Measurements from ENCODE around the gene SCGB1D1. TPM values are rescaled to one million over a fixed set of nuclear protein-coding genes. Genes with fewer than 3 reads are reported as not detected.

The SCGB1D1 gene
- polyA plus RNA-seq, 1 of the 3 experiments (the other 2 are of a cell fraction) = not detected

DNA sequence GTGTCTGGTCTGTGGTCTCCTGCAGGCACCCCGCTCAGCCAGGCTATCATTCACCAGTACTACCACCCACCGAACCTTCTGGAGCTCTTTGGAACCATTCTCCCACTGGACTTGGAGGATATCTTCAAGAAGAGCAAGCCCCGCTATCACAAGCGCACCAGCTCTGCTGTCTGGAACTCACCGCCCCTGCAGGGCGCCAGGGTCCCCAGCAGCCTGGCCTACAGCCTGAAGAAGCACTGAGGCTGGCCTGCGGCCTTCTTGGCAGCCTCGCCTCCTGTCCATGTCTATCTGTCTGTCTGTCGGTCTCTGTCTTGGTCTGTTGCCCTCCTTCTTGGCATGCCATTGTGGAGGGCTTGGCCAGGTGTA lies 38.3 kb upstream of the SCGB1D1 start:
- no peak for DNase-seq
- ChIA-PET POLR2A (no interaction called here), CTCF (interaction anchor here (1.1 to 2.1 kb wide), 3 partner anchors 20 to 159 kb away, joined by 3 to 10 read pairs (median 6); no protein-coding TSS in a partner anchor)
- no peaks in the 10 kb centered on the region for H3K27me3 ChIP-seq (ENCODE audit: insufficient read depth)
- no peak overlapping the region for H3K4me3 ChIP-seq (ENCODE audit: low read depth in 2 of 2, low read length in 1 of 2)
- no peak overlapping the region for H3K9ac ChIP-seq
- H3K27ac ChIP-seq (ENCODE audit: low read depth in 2 of 2, low read length in 1 of 2) = no peak overlapping the region
- peaks cover 5% of the 10 kb centered on the region for H3F3A ChIP-seq (replicated peaks; ENCODE audit: insufficient read depth)
- no peak for TF ChIP-seq EZH2phosphoT487 (IDR thresholded peaks at IDR 0.05; ENCODE audit: borderline replicate concordance, low read depth)
- TF ChIP-seq JUND (IDR thresholded peaks at IDR 0.05) = no peak
- TF ChIP-seq CHD2 (IDR thresholded peaks at IDR 0.05; ENCODE audit: low read length, partially characterized antibody) = no peak
- TF ChIP-seq RAD21 (IDR thresholded peaks at IDR 0.05; ENCODE audit: low read length) = no peak
- TF ChIP-seq NFIC (IDR thresholded peaks at IDR 0.05; ENCODE audit: borderline replicate concordance) = no peak
- TF ChIP-seq, protein P1, sequence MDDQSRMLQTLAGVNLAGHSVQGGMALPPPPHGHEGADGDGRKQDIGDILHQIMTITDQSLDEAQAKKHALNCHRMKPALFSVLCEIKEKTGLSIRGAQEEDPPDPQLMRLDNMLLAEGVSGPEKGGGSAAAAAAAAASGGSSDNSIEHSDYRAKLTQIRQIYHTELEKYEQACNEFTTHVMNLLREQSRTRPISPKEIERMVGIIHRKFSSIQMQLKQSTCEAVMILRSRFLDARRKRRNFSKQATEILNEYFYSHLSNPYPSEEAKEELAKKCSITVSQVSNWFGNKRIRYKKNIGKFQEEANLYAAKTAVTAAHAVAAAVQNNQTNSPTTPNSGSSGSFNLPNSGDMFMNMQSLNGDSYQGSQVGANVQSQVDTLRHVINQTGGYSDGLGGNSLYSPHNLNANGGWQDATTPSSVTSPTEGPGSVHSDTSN (IDR thresholded peaks at IDR 0.05) = no peak
- TF ChIP-seq MEF2A (IDR thresholded peaks at IDR 0.05; ENCODE audit: borderline replicate concordance, low read depth) = no peak
- no peak for TF ChIP-seq RXRA (IDR thresholded peaks at IDR 0.05; ENCODE audit: borderline replicate concordance, low read depth)
- TF ChIP-seq TCF12 (IDR thresholded peaks at IDR 0.05) = no peak
- TF ChIP-seq SMC3 (IDR thresholded peaks at IDR 0.05; ENCODE audit: low read depth, low read length) = no peak
- no peak for TF ChIP-seq MXI1 (IDR thresholded peaks at IDR 0.05; ENCODE audit: low read depth, low read length)
- no peak for TF ChIP-seq RCOR1 (IDR thresholded peaks at IDR 0.05; ENCODE audit: low read length)
- TF ChIP-seq FOXM1 (IDR thresholded peaks at IDR 0.05; ENCODE audit: low read depth) = no peak
- TF ChIP-seq, protein P2, sequence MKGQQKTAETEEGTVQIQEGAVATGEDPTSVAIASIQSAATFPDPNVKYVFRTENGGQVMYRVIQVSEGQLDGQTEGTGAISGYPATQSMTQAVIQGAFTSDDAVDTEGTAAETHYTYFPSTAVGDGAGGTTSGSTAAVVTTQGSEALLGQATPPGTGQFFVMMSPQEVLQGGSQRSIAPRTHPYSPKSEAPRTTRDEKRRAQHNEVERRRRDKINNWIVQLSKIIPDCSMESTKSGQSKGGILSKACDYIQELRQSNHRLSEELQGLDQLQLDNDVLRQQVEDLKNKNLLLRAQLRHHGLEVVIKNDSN (IDR thresholded peaks at IDR 0.05; ENCODE audit: borderline replicate concordance, low read depth) = no peak
- no peak for TF ChIP-seq SIN3A (IDR thresholded peaks at IDR 0.05; ENCODE audit: borderline replicate concordance, low read depth, low read length)
- no peak for TF ChIP-seq ELF1 (IDR thresholded peaks at IDR 0.05)
- no peak for TF ChIP-seq EP300 (IDR thresholded peaks at IDR 0.05; ENCODE audit: borderline replicate concordance in 1 of 2, low read depth in 1 of 2, low read length in 1 of 2)
- no peak for TF ChIP-seq GATA2 (CRISPR knock-in tag; IDR thresholded peaks at IDR 0.05)
- H3K79me2 ChIP-seq (ENCODE audit: insufficient read depth) = no peaks in the 10 kb centered on the region
- H3K4me1 ChIP-seq (ENCODE audit: control insufficient read depth in 1 of 2, insufficient read depth in 2 of 2, low read depth in 1 of 2, low read length in 1 of 2) = no peaks in the 10 kb centered on the region
- H3K9me3 ChIP-seq = no peaks in the 10 kb centered on the region
- H4K20me1 ChIP-seq (ENCODE audit: insufficient read depth) = no peaks in the 10 kb centered on the region
- no peak overlapping the region for H2AFZ ChIP-seq (ENCODE audit: low read depth)
- H3K4me2 ChIP-seq = no peak overlapping the region
- H3K9me2 ChIP-seq = no peaks in the 10 kb centered on the region
- peaks cover 38 to 60% of the 10 kb centered on the region in 2 experiments for H3K36me3 ChIP-seq (replicated peaks in 1 of 2; ENCODE audit: control insufficient read depth in 1 of 2, insufficient read depth in 2 of 2, low read length in 1 of 2)
- WGBS (ENCODE audit: low lambda C conversion rate) = 93% methylated on average over 7 of the region's 9 CpGs
